T-helper 2 cell treated with Interferon-gamma antibody and Interleukin-4, amounts not matched to agents 5 μg/mL and 100 μg/mL, for 36 hours (primary cell): Measurements from ENCODE around the gene STX12.
A peak's percentile ranks its signal among the peaks of the same experiment; 100 is the strongest.

Experiments
- DNase-seq: peaks from one replicate; pipeline ENCODE4 v3.0.0; 2021; ENCODE audit warnings: low spot score
- H3K27ac Mint-ChIP-seq: one replicate; pipeline ENCODE4 v1.8.0; 2021; ENCODE audit warnings: mild to moderate bottlenecking, mixed read lengths
- H3K27me3 Mint-ChIP-seq: one replicate; pipeline ENCODE4 v1.8.0; 2021; ENCODE audit warnings: low read depth, mixed read lengths
- H3K36me3 Mint-ChIP-seq: one replicate; pipeline ENCODE4 v1.8.0; 2021; ENCODE audit warnings: low read depth, mixed read lengths
- H3K4me1 Mint-ChIP-seq: one replicate; pipeline ENCODE4 v1.8.0; 2021; ENCODE audit warnings: low read depth, mixed read lengths
- H3K4me3 Mint-ChIP-seq: one replicate; pipeline ENCODE4 v1.8.0; 2022; ENCODE audit warnings: mild to moderate bottlenecking, moderate library complexity, mixed read lengths
- H3K9me3 Mint-ChIP-seq: one replicate; pipeline ENCODE4 v1.8.0; 2021; ENCODE audit warnings: mixed read lengths

STX12 gene

GRCh38 chr1:27872802-27873551 is 100.0 kb downstream of the STX12 start:
- peak; percentile 40 for DNase-seq
- H3K9me3 Mint-ChIP-seq, result no peaks in the 10 kb centered on the region
- H3K27me3 Mint-ChIP-seq, result no peaks in the 10 kb centered on the region
- H3K4me1 Mint-ChIP-seq, result peaks cover 36% of the 10 kb centered on the region
- peak overlapping the region; percentile 81 for H3K27ac Mint-ChIP-seq
- H3K36me3 Mint-ChIP-seq, result peaks cover 14% of the 10 kb centered on the region
- peak overlapping the region; percentile 91 for H3K4me3 Mint-ChIP-seq

- DNase-seq, result no peak
- Mint-ChIP-seq H3K27me3 (no peaks in the 10 kb centered on the region), H3K9me3 (no peaks in the 10 kb centered on the region), H3K4me3 (peak overlapping the region; percentile 91), H3K36me3 (peaks cover 21% of the 10 kb centered on the region), H3K4me1 (peaks cover 33% of the 10 kb centered on the region), H3K27ac (peak overlapping the region; percentile 81)
These were observed 100.8 kb downstream of the STX12 start for GRCh38 chr1:27873671-27874384.
